Endothelial cell (in vitro differentiated cells): ENCODE data around the gene NUDT16L1. TPM values are rescaled to one million over a fixed set of nuclear protein-coding genes. Genes with fewer than 3 reads are reported as not detected.

Source experiments
- DNase-seq: peaks from one replicate; pipeline ENCODE4 v3.0.0; 2021; ENCODE audit warnings: low spot score
- H3K27ac Mint-ChIP-seq: one replicate; pipeline ENCODE4 v1.8.0; 2021; ENCODE audit warnings: mixed read lengths, inconsistent platforms; ENCODE audit not compliant: unreplicated experiment
- H3K27me3 Mint-ChIP-seq: one replicate; pipeline ENCODE4 v1.8.0; 2021; ENCODE audit warnings: mild to moderate bottlenecking, moderate library complexity, mixed read lengths, inconsistent platforms; ENCODE audit not compliant: unreplicated experiment
- H3K36me3 Mint-ChIP-seq: one replicate; pipeline ENCODE4 v1.8.0; 2021; ENCODE audit warnings: mild to moderate bottlenecking, low read depth, mixed read lengths, inconsistent platforms; ENCODE audit not compliant: unreplicated experiment
- H3K4me1 Mint-ChIP-seq: one replicate; pipeline ENCODE4 v1.8.0; 2021; ENCODE audit warnings: mild to moderate bottlenecking, mixed read lengths, inconsistent platforms; ENCODE audit not compliant: unreplicated experiment
- H3K4me3 Mint-ChIP-seq: one replicate; pipeline ENCODE4 v1.8.0; 2021; ENCODE audit warnings: mild to moderate bottlenecking, mixed read lengths, inconsistent platforms; ENCODE audit not compliant: unreplicated experiment
- H3K9me3 Mint-ChIP-seq: one replicate; pipeline ENCODE4 v1.8.0; 2021; ENCODE audit warnings: mixed read lengths, inconsistent platforms; ENCODE audit not compliant: unreplicated experiment
- CTCF ChIP-seq: fragments of 200-600 bp; sonication (generic); IDR thresholded peaks from one replicate; pipeline ENCODE4 v1.5.0; 2021; ENCODE audit warnings: antibody characterized with exemption; ENCODE audit not compliant: unreplicated experiment
- long read RNA-seq: library from polyadenylated mRNA; unstranded; transcript quantifications from one replicate; pipeline ENCODE4 v2.0.0, GENCODE V29; 2020; ENCODE audit not compliant: unreplicated experiment
- total RNA-seq: library from RNA; stranded (reverse); fragmentation: NEBNext Ultra II Directional; extraction: Animal tissue kit (Norgen Biotek cat#: 25700); gene quantifications from one replicate; pipeline ENCODE4 v1.2.1, GENCODE V29; 2021; ENCODE audit not compliant: unreplicated experiment

NUDT16L1 gene
- 43.1 TPM for total RNA-seq
- long read RNA-seq, transcript NUDT16L1-201 (3 exons, 1,349 nt): major isoform, 65 of 74 reads
- long read RNA-seq, partial matches to known transcripts: 5 of 74 reads
- long read RNA-seq, other reads (novel, unspliced or antisense): 0 of 74 reads

- Mint-ChIP-seq H3K36me3 (no peaks in the 10 kb centered on the region), H3K4me1 (no peaks in the 10 kb centered on the region), H3K27me3 (peaks cover 11% of the 10 kb centered on the region), H3K4me3 (peak within 1 kb of the TSS; percentile 93), H3K9me3 (no peaks in the 10 kb centered on the region), H3K27ac (no peak within 1 kb of the TSS)
- peak; percentile 99 for DNase-seq
- no peak for TF ChIP-seq CTCF
Measured at GRCh38 chr16:4693296-4693955, at the start of gene NUDT16L1. Gene NUDT16L1, plus strand, starts transcription at chr16:4693562. Its CDS starts 165 bp downstream, at chr16:4693727.

GRCh38 chr16:4646773-4647643 is 46.4 kb upstream of the NUDT16L1 start:
- Mint-ChIP-seq H3K4me3 (no peak overlapping the region), H3K36me3 (peaks cover 23% of the 10 kb centered on the region), H3K9me3 (no peaks in the 10 kb centered on the region), H3K27ac (no peak overlapping the region), H3K4me1 (no peaks in the 10 kb centered on the region), H3K27me3 (peaks cover 8% of the 10 kb centered on the region)
- DNase-seq: no peak
- no peak for TF ChIP-seq CTCF

- Mint-ChIP-seq H3K4me1 (no peaks in the 10 kb centered on the region), H3K27ac (no peak overlapping the region), H3K4me3 (no peak overlapping the region), H3K27me3 (peaks cover 8% of the 10 kb centered on the region), H3K36me3 (peaks cover 23% of the 10 kb centered on the region), H3K9me3 (no peaks in the 10 kb centered on the region)
- no peak for DNase-seq
- no peak for TF ChIP-seq CTCF
Measured at GRCh38 chr16:4647644-4647980, 45.8 kb upstream of the NUDT16L1 start.

GRCh38 chr16:4648917-4649316 is 44.4 kb upstream of the NUDT16L1 start:
- H3K4me3 Mint-ChIP-seq: peak overlapping the region; percentile 62
- no peak for TF ChIP-seq CTCF
- DNase-seq: no peak
- H3K27me3 Mint-ChIP-seq: peaks cover 8% of the 10 kb centered on the region
- H3K9me3 Mint-ChIP-seq: no peaks in the 10 kb centered on the region
- H3K4me1 Mint-ChIP-seq: no peaks in the 10 kb centered on the region
- H3K36me3 Mint-ChIP-seq: peaks cover 28% of the 10 kb centered on the region
- peak overlapping the region; percentile 48 for H3K27ac Mint-ChIP-seq
